RCC 7860 (cell line): ENCODE measurements around the gene USP10.
"Not testable (repeated sequence)": the region's sequence is repeated elsewhere in the genome, so short reads cannot be mapped to it uniquely, and the experiment has no call there.

ENCODE experiments used
- DNase-seq: peaks from one replicate; pipeline ENCODE4 v3.0.0-alpha.2; 2015; ENCODE audit warnings: low spot score
- FAIRE-seq: peaks from 2 replicates; lab custom pipeline; 2012; peaks lifted over from hg19 to GRCh38; lab: Jason Lieb, UNC

USP10 gene

DNA sequence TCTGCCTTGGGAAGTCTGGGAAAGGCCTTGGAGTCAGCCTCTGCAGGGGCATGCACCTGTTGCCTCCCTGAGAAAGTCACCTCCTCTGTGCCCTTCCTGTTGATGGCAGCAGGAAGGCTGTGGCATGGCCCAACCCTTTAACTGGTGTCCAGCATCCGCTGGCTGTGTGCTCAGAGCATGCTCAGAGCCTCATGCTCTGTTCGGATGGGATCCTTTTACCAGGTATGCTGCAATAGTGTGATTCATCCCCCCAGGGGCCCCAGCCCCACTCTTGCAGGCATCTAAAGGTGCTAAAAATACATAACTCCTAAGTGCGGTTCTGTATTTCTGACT, 26.6 kb upstream of the USP10 start:
- FAIRE-seq, result no peak
- no peak for DNase-seq

DNA sequence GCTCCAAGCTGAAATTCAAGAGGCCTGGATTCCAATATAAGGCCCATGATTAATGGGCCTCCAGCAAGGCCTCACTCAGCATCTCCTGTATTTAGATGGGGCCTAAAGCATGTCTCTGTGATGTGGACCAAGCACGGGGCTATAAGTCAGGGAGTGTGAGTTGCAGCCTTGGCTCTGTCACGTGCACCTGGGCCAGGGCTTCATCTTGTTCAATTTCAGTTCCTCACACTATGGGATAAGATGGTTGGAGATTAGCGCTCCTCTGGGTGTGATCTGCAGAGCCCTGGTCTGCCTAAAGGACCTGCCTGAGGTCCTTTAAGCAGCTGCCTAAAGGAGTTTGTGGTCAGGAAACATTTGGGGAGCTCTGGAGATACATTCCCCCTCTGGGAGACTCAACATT, 26.2 kb upstream of the USP10 start:
- no peak for FAIRE-seq
- DNase-seq, result no peak

DNA sequence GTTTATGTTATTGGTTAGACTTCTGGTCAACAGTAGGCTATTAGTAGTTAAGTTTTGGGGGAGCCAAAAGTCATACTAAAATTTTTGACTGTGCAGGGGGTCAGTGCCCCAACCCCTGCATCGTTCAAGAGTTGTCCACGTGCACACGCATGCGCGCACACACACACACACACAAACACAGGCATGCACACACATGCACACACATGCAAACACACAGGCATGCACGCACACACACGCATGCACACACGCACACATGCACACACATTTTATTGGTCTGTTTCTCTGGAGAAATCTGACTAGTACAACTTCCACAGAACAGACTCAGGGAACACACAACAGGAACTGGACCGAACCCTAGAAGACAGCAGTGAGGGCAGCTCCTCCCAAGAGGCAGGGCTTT, 24.4 kb upstream of the USP10 start:
- DNase-seq, result no peak
- FAIRE-seq, result no peak

DNA sequence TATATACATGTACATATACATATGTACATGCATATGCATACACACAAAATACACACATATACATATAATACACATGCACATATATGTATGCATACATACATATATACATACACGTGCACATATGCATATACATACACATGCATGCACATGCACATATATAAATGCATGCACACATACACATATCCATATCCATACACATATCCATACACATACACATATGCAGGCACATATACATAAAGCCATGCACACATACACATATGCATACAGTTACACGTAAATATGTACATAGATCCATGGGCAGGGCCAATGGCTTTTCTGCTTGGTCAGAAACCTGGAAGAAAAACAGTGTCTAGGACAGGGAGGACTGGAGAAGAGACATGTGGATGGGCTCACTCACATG, 23.9 kb upstream of the USP10 start:
- no peak for DNase-seq
- no peak for FAIRE-seq

DNA sequence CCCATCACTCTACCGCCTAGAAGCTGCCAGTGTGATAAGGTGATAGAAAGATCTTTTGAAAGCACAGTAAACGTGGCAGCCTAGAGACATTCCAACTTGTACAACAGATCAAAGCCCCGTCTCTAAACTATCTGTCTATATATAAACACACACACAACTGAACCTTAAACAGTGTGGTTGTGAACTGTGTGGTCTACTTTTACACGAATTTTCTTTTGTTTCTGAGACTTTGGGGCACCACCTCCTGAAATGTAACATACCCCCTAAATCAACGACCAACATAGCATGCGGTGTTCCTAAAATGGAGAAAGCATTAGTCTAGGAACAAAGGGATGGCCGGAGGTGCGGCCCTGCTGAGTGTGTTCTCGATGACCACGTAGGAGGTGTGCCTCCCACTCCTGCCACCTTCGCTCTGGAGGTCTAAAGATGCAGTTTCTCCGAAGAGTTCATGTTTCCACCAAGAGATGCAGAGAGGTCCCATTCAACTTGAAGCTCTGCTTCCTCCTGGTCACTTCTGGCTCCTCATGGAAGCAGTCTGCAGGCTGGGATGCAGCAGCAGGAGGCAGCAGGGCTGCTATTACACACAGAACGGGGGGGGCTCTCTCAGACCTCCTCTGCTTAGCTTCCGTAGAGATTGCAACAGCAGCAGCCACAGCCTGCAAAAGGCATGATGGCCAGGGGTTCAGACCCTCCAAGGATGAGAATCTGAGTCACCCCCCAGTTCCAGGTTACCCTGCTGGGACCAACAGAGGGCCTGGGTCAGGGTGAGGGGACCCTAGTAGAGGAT, 22.6 kb upstream of the USP10 start:
- DNase-seq, result no peak
- FAIRE-seq, result no peak

DNA sequence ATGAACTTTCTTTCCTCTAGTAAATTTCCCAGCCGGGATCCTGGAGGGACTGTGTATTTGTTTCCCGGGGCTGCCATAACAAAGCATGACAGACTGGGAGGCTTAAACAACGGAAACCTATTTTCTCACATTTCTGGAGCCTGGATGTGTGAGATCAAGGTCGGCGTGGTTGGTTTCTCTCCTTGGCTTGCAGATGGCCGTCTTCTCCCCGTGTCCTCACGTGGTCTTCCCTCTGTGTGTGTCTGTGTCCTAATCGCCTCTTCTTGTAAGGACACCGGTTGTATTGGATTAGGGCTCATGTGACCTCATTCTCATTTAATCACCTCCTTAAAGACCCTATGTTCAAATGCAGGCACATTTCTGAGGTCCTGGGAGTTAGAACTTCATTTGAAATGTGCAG, 22.0 kb upstream of the USP10 start:
- FAIRE-seq (no peak), DNase-seq (no peak)

DNA sequence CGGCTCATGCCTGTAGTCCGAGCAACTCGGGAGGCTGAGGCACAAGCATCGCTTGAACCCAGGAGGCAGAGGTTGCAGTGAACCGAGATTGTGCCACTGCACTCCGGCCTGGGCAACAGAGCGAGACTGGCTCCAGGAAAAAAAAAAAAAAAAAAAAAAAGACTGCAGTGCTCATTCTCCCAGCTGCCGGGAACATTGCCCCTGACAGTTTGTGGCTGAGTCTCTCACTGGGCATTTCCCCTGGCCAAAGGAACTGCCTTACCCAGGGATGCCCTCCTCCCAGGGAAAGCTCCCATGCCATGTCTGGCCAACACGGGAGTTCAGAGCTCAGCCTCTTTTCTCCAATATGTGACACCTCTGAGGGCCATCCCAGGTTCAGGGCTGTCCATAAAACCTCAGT, 21.3 kb upstream of the USP10 start:
- FAIRE-seq, result no peak

DNA sequence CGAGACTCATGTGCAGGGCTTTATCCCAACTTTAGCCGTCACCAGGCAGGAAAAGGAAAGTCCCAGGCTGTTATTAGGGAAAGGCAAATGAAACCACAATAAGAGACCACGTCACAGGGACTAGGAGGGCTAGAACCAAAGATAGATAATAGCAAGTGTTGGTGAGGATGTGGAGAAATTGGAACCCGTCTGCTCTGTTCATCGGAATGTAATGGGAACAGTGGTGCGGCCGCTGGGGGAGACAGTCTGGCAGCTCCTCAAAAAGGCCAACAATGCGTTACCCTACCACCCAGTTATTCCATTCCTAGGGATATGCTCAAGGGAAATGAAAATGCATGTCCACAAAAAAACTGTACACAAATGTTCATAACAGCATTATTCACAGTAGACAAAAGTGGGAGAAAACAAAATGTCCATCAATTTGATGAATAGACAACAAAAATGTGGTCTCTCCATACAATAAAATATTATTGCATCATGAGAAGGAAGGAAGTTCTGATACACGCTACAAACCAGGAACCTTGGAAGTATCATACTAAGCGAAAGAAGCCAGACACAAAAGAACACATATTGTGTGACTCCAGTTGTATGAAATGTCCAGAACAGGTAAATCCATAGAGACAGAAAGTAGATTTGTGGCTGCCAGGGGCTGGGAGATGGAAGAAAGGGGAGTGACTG, 19.5 kb upstream of the USP10 start:
- no peak for FAIRE-seq
- no peak for DNase-seq

More for the DNA sequence above, 21.3 kb upstream of the USP10 start:
- peak; percentile 17 for DNase-seq

DNA sequence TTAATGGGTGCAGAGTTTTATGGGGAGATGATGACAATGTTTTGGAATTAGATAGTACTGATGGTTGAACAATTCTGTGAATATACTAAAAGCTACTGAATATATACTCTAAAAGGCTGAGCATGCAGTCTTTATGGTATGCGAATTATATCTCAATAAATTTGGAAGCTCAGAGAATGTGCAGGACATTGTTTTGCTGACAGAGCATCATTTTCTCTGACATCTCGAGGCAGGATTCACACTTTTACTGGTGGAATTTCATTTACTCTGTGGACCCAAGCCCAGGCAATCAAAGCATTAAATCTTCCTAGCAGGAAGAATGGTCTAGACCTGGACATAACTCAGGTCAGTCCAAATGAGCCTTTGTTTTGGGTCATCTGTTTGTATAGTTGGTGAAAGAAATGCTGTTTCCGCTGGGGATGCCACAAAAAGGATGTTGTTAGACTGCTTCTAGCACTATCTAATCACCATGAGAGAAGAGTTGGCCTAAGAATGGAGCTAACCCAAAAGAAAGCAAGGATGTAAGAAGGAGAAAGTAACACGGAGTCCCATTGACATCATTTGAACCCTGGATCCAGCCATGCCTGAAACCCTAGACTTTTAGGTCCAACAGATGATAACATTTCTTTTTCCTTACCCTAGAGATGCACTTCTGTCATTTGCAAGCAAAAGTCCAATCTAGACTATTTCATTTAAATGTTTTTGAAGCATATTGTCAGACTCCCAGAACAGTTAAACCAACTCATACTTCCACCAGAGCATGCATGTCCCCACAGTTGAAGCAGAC, 18.8 kb upstream of the USP10 start:
- no peak for FAIRE-seq

DNA sequence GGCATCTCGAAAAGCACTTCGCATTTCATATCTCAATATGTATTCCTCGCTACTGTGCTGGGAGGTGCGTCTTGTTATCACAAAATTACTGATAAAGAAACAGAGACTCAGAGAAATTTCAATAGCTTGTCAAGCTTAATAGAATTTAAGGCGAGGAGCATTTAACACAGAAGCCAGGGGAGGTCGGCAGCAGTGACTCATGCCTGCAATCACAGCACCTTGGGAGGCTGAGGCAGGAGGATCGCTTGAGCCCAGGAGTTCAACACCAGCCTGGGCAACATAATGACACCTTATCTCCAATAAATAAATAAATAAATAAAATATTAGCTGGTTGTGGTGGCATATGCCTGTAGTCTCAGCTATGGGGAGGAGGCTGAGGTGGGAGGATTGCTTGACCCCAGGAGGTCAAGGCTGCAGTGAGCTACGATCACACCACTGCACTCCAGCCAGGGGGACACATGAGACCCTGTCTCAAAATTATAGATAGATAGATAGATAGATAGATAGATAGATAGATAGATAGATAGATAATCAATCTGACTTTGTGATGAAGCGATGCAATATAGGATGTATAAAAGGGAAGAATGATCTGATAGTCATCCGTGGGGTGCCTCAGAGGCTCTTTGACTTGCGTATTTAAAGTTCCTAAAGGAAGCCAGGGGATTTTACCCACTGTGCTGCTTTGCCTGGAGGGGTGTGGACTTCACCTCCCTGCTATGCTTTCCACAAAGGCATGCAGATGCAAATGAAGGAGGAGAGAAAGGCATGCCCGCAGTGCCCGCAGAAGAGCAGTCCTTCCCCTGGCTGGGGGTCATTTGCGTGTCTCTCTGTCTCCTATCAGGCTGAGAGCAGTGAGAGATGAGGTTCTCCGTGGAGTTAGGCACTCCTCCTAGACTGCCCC, 15.9 kb upstream of the USP10 start:
- no peak for FAIRE-seq
- DNase-seq, result no peak

More for the DNA sequence above, 18.8 kb upstream of the USP10 start:
- DNase-seq, result no peak

DNA sequence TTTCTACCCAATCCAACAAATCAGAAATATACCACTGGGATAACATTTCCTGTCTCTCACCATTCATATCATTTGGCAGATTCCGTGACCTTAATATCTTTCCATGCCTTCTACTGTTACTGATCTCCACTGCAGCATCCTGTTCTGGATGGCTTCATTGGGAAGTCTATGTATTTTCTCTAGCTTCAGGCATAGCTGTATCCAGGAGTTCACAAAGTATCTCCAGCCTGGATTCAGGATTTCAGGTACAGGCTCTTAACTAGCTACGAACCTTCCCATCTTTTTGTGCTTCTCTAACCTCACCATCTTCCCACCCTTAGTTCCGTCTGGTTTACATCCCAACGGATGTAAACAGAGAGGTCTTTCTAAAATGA, 15.2 kb upstream of the USP10 start:
- no peak for FAIRE-seq

DNA sequence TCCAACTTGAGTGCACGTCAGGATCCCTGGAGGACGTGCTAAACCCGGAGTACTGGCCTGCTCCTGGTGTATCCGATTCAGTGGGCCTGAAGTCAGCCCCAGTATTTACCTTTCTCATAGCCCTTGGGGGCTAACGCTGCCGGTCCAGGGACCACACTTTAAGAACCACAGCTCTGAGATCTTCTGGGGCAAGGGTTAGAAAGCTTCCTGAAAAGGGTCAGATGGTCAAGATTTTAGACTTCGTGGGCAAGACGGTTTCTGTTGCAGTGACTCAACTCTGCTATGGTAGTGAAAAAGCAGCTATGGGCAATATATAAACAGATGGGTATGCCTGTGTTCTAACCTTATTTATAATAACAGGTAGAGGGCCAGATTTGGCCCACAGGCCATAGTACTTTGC, 14.6 kb upstream of the USP10 start:
- DNase-seq (no peak), FAIRE-seq (no peak)

More for the DNA sequence above, 15.2 kb upstream of the USP10 start:
- DNase-seq, result no peak

DNA sequence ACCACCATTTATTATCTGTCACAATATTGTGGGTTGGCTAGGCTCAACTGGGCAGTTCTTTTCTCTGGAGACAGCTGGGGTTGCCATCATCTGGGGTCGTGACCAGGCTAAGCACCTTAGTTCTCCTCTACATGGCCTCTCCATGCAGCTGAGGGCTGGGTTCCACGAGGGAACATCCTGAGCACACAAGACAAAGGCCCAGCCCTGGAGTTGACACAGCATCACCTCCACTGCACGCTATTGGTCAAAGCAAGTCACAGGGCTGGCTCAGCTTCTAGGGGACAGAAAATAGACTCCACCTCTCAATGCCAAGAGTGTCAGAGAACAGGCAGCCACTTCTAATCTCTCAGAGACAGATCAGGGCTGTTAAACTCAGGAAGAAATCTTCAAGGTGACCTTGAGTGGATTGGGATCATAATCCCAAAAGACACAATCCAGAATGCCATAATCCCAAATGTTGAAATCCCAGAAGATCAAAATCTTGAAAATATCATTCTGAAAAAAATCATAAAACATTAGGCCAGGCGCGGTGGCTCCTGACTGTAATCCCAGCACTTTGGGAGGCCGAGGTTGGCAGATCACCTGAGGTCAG, 13.0 kb upstream of the USP10 start:
- FAIRE-seq, result no peak
- no peak for DNase-seq

DNA sequence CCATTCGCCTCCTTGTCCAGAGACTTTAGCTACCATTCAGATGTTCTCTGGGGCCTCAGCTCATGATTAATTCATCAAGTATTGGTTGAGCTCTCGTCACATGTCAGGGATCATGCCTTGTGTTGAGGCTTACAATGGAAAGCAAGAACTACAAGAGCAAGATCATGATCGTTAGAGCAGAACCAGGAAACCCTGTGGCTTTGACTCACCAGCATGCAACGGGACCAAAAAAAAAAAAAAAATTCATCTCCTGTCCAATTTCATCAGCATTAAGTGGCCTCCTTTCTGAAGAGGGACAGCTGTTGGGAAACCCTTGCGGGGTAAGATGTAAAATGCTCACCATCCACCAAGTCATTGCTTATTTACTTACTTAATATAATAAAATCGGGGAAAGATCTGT, 12.1 kb upstream of the USP10 start:
- DNase-seq (peak; percentile 94), FAIRE-seq (peak; percentile 95)

DNA sequence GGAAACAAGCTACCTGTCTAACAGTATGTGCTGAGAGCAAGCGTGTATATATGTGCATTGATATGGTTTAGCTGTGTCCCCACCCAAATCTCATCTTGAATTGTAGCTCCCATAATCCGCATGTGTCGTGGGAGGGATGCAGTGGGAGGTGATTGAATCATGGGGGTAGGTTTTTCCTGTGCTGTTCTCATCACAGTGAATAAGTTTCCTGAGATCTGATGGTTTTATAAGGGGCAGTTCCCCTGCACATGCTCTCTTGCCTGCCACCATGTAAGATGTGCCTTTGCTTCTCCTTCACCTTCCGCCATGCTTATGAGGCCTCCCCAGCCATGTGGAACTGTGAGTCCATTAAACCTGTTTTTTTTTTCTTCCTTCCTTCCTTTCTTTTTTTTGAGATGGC, 11.6 kb upstream of the USP10 start:
- DNase-seq, FAIRE-seq: not testable (repeated sequence)

DNA sequence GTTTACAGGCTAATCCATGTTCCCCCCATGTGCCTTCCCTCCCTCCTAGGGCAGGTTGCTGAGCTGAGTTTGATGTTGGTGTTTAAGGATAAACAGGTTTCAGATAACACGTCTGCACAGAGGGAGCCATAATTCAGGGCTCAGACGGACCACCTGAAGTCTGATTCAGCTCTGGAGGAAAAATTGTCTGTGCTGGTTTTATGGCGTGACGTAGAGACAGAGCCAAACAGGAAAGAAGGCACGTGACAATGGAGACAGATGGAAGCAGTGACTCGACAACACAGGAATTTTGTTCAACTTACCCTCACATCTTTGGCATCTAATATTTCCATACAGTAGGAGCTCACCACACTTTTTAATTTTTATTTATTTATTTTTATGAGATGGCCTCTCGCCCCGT, 10.7 kb upstream of the USP10 start:
- FAIRE-seq (no peak), DNase-seq (peak; percentile 65)

DNA sequence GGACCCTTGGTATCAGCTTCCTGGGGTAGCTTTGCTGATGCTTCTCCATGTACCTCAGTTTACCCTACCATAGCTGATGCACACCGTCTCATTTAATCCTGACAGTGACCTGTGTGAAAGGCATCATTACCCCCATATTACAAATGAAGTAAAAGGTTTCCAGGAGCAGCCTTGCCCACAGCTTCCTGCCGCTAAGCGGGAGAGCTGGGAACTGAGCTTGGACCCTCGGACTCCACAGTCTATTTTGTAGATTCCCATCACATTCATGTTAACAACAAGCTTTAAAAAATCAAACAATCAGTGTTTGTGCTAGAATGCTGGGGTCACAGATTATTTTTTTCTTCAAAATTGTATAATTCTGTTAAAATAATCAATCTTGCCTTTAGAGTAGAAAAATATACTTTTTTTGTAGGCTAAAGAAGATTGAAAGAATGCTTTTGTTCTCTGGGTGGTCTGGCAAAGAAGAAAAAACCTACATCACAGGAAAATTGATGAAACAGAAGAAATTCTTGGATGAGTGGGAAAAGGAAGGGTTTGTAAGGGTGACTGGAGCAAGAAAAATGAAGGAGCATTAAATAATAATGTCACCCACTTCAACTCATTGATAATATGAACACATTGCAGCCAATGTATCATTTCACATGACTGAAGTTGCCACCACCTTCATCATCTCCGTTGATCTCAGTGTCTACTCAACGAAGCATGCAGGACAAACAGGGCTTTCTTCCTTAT, 9.5 kb upstream of the USP10 start:
- FAIRE-seq (no peak), DNase-seq (no peak)

DNA sequence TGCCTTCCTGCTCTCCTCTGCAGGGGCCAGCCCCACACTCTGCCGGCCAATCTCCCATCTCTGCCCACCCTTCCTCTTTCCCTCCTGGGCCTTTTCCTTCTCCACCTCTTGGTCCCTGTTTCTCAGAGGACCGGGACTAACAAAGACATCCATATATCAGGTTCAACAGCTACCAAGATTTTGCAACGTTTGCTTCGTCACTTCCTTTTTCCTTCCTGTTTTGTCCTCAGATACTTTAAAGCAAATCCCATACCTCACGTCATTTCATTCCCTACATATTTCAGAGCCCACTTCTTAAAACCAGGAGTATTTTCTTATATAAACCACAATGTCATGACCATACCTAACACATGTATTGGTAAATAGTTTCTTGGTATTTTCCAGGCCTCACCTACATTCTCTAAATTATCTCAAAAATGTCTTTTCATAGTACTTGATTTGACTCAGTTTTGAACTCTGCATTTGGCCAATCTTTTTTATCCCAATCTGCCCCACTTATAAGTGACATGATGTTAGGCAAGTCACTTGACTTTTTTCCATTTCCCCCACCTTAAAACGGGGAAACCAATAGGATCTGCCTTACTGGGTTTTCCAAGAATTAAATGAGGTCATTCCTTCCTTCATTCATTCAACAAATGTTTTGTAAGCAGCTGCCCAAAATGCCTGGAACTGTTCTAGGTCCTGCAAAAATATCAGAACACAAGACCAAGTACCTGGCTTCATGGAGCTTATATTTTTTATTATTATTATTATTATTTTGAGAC, 7.2 kb upstream of the USP10 start:
- FAIRE-seq (no peak), DNase-seq (no peak)

DNA sequence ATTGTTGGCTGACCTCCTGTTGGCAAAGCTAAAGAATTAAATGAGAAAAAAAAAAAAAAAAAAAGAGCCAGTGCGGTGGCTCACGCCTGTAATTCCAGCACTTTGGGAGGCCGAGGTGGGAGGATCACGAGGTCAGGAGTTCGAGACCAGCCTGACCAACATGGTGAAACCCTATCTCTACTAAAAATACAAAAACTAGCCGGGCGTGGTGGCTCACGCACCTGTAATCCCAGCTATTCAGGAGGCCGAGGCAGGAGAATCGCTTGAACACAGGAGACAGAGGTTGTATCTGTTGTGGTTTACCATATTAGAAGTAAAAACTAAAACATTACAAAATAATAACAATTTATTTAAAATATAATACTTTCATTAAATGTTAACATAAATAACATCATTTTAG, 5.9 kb upstream of the USP10 start:
- not testable (repeated sequence) for FAIRE-seq, DNase-seq
